ENCODE measurements around the gene DDX27.

DNA sequence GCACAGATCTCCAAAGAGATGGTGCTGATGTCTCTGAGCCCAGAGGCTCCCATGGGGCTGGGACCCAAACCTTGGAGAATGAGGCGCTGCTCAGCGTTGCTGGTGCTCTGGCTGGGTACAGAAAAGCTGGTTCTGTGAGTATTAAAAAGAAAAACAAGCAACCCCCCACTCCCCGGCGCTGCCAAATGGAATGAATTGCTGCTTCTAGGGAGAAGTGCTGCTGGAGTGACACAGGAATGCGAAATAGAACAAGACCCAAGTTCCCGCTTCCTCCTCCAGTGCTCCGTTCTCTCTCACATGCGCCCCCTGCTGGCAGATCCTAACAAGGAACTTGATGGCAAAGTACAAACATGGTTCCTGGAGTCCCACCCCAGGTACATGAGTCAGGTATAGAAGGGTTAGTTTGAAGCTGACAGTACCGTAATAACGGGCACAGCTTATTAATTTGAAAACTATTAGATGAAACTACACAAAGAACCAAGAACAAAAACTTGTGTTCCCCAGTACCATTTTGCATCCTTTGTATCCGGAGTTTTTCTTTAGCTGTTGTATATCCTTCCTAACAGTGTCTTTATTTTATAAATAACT lies 2.1 kb upstream of the DDX27 start:
- TF ChIP-seq ARNT (IDR thresholded peaks at IDR 0.05) = no peak
- no peak for TF ChIP-seq SUZ12 (IDR thresholded peaks at IDR 0.05)
- TF ChIP-seq LEF1 (IDR thresholded peaks at IDR 0.05; ENCODE audit: borderline replicate concordance) = no peak
- TF ChIP-seq SP1 (IDR thresholded peaks at IDR 0.05) = no peak
- TF ChIP-seq BHLHE40 (IDR thresholded peaks at IDR 0.05; ENCODE audit: borderline replicate concordance) = no peak
- TF ChIP-seq HDGF (IDR thresholded peaks at IDR 0.05; ENCODE audit: borderline replicate concordance) = no peak
- TF ChIP-seq FOXK2 (IDR thresholded peaks at IDR 0.05) = no peak
- TF ChIP-seq FOXA1 (IDR thresholded peaks at IDR 0.05) = no peak
- no peak for TF ChIP-seq L3MBTL2 (conservative IDR thresholded peaks at IDR 0.05)
- no peak for TF ChIP-seq ELF4 (IDR thresholded peaks at IDR 0.05)
- no peak for TF ChIP-seq FOXM1 (IDR thresholded peaks at IDR 0.05; ENCODE audit: borderline replicate concordance)
- no peak for TF ChIP-seq TARDBP (IDR thresholded peaks at IDR 0.05)
